GM19455 (cell line): Measurements from ENCODE around the gene IER5.
"Not testable (repeated sequence)": the region's sequence is repeated elsewhere in the genome, so short reads cannot be mapped to it uniquely, and the experiment has no call there.

Source experiments
- ATAC-seq: cut with Tn5 transposase; IDR thresholded peaks from one replicate; pipeline ENCODE4 v1.9.1; 2021; ENCODE audit not compliant: unreplicated experiment

Gene IER5

DNA sequence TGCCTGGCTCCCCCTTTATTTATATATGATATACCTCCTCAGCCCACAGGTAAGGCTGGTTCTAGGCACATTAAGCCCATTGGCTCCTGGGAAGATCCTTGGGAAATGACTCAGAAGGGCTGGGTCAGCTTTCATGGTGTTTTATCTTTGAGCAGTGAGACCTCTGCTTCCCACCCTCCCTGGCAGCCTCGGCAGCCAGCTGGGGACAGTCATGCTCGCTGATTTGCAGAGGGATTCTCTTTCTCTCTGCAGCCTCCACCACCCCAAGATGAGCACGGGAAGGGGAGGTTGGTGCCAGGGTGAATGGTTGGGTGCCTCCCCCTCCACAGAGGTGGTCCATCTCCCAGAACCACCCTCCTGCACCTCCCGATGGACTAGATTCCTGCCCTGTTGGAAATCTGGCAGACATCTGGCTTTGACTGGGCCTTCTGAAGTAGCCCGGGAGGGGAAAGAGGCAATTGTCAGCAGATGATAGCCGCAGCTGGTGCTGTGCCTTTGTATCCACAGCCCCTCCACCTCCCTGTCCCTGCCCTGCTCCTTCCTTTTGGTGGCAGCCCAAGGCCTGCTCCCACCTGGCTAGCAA, 24.6 kb downstream of the IER5 start:
- no peak for ATAC-seq

DNA sequence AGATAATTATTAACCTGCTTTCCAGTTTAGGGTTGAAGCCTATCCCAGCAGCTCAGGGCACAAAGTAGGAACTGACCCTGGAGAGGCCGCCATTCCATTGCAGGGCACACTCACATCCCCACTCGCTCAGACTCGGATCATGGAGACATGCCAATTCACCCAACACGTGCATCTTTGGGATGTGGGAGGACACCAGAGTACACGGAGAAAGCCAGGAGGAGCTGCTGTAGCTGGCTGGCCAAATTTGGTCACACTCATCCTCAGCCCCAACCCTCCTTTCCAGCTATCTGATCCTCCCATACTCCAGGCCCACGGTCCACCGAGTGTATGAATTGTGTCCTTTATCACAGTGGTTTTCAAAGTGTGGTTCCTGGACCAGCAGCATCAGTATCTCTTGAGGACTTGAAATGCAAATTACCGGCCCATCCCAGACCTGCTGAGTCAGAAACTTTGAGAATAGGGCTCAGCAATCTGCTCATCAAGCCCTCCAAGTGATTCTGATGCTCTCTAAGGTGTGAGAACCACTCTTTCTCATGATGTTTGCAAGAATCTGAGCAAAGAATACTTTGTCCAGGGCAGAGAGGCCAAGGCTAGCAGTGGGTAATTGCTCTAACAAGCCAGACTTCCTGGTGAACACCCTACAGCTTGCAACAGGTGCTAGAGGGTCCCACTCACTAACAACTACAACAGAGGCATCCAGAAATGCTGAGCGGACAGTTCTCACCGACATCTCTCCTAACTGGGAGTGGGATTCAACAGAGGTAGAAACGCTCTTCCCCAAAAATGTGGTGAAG, 26.3 kb downstream of the IER5 start:
- no peak for ATAC-seq

DNA sequence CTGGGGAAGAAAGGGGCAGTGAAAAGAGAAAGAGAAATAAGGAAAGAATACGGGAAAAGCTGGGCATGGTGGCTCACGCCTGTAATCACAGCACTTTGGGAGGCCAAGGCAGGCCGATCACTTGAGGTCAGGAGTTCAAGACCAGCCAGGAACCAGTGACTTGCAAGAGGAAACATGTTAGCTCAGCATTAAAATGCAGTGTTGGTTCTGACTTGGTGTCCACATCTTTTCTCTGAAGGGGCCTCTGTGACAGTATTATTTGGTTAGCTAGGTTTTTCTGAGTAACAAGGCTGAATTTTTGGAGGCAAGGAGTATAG, 26.8 kb downstream of the IER5 start:
- no peak for ATAC-seq

DNA sequence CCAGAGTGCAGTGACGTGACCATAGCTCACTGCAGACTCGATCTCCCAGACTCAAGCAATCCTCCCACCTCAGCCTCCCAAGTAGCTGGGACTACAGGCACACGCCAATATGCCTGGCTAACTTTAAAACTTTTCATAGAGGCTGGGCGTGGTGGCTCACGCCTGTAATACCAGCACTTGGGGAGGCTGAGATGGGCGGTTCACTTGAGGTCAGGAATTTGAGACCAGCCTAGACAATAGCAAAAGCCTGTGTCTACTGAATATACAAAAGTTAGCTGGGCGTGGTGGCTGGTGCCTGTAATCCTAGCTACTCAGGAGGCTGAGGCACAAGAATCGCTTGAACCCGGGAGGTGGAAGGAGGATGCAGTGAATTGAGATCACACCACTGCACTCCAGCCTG, 27.5 kb downstream of the IER5 start:
- not testable (repeated sequence) for ATAC-seq

DNA sequence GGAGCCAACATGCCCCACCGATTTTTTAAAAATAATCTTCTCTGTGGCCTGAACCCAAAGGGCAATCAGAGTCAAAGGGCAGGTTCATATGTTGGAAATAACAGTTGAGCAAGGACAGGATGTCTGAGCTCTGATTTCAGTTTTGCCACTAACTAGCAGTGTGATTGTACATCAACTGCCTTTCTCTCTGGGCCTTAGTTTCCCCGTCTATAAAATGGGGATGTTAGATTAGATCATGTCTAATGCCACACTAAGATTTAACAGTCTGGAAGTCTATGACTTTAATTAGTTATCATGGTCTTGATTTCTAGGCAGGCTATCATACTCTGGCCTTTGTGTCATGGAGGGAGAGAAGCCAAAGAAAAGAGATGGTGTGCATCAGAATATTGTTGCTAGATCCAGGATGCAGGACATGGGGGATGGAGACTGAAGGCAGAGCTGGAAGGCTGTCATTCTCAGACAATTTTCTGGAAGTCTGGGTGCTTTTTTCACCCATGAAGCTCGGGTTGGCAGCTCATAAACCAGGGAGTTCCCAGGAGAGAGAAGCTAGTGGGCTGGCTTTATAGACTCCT, 28.4 kb downstream of the IER5 start:
- ATAC-seq = no peak

DNA sequence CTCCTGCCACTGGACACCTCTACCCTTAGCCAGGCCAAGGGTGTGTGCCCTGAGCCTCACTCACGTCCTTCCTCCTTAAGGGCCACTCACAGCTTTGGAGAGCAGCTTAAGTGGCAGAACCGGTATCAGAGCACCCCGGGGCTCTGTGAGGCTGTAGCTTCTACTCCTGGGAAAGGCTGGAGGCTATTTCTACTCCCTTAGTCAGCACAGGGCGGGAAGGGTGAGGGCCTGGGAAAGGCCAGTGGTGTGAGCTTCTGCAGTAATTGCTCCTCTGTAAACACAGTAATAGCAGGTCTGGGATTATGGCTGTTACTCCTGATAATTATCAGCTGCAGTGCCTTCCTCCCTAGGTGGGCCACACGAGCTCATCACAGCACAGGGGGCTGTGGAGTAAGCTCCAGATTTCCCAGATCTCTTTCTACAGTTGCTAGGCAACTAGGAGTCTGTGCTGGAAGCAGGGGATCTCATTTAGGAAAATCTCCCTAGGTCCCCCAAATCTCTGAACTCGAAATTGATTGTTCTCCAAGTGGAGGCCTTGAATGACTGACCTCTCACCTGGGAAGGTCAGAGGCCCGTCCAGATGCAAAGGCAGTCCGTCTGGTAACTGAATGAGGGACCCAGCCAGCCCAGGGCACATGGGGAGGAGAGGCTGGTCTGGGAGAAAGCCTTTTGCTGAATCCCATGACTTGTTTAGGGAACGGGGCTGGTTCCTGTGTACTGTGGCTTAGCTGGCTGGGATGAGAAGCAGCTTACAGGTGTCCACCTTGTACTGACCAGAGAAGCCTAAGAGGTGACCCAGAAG, 29.3 kb downstream of the IER5 start:
- ATAC-seq = no peak

DNA sequence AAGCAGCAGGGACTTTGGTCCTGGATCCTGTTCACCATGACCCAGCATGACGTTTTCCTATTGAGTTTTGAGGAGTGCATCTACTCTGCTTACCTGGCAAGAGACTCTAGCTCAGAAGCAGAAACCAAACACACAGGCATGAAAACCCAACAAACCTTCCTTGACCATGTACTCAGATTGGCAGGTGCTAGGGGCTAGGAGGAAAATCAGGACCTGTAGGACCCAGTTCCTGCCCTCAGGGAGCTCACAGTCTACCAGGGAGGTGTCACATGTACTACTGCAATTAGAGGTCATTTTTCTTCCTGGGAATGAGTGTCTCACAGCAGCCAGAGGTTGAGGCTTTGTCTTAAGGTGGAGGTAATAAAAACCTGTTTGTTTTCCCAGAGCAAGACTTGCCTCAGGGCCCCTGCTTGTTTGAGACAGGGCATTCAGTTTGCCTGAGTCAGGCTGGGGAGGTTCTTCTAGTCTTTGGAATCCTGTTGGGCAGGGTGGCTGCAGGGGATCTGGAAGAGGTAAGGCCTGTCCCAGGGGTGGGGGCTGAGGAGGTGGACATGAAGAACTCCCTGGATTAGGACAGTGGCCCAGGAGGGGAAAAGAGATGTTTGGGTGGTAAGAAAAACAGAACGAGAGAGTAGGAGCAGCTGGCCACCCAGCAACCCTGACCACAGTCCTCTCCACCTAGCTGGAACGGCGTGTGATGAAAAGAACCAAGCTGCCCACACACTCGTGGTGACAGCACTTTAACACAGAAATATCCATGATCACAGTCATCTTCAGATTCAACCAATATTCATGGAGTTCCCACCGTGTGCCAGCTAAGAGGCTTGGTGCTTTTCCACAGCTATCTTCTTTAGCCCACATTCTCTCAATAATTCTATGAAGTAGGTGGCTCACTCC, 30.8 kb downstream of the IER5 start:
- ATAC-seq = no peak

DNA sequence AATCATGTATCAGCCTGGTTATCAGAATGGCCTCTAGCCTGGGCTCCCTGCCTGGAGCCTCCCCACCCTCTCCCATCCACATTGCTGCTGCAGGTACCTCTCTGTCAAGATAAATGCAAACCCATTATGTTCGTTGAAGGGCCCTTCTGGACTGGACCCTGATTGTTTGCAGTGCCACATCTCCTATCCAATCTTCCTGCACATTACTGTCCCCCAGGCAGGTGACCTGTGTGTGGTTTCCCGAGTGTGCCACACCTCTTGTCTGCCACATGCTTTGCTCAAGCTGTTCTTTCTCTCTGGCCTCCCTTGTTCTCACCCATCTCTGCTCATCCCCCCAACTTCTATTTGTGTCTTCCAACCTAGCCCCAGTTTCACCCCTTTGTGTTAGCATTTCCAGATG, 32.4 kb downstream of the IER5 start:
- no peak for ATAC-seq

DNA sequence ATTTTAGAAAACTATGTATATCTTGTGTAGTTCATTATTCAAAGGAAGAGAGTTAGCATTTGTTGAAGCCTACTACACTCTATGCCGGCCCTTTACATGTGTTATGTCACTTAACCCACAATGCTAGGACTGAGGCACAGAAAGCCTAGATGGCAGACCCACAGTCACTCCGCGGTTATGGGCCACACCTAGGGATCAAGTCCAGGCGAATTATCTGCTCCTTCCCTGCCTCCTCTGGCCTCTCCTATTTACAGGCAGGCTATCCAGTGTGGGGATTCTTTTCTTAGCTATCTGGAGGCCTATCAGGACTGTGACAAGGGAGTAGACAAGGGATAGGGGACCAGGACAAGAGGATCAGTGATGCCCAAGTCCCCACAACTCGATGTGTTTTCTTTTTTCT, 33.0 kb downstream of the IER5 start:
- no peak for ATAC-seq

DNA sequence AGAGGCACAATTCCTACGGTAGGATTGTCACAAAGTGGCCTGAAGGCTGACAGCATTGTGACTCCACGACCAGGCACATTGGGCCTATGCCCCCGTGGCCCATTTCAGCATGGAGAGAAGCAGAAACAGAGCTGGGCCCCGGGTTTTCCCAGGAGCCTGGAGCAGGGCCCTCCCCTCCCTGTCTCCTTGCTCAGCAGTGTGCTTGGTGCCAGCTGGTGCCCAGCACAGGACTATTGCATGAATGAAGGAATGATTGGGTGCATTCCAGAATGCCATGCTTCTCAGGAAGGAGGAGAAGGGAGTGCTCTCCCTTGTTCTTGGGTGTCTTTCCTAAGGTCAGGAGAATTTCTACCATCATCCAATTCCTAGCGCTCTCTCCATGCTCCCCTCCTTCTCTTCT, 33.7 kb downstream of the IER5 start:
- no peak for ATAC-seq

DNA sequence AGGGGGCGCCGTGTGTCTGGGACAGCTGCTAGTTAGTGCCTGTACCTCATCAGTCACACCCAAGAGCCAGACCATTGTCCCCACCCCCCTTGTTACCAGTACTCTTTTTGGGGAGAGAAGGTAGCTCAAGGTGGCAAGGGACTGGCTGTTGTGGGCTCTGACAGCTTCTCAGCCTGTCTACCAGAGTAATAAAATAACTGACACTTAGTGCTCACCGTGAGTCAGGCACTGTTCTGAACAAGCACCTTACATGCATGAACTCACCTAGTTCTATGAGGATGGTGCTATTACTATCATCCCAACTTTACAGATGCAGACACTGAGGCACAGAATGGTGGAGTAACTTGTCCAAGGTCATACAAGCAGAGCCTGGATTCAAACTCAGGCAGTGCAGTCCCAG, 34.7 kb downstream of the IER5 start:
- no peak for ATAC-seq

DNA sequence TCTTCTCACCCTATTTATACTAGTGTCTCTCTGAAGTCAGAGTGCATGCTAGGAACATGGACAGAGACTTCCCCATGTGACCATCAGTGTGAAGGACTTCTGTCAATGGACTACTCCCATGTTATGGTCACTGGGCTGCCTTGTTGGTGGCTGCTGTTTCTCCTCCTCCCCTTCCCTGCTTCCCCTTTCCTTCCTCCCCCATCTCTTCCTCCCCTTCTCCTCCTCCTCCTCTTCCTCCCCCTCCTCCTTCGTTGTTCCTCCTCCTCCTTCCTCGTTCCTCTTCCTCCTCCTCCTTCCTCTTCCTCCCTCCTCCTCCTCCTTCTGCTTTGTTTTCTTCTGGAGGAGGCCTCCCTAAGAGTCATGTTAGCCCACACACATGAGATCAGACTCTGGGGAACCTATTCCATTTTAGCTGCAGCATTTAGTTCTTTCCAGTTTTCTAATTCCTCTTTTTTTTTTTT, 35.8 kb downstream of the IER5 start:
- ATAC-seq = no peak

DNA sequence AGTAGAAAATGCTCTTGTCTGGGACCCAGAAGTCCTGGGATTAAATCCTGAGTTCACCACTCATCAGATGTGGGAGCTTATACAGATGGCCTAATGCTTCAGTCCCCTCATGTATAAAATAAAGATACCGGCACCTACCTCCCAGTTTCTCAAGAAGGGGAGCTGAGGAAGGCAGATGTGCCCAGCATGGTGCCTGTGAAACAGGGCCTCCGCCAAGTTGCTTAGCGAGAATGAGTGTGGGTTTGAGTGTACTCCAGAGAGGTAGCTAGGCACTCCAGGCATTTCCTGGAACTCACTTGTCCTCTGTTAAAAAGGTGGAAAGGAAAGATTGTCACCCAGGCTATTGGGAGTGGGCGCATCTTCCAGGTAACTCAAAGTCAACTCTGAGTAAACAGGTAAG, 37.8 kb downstream of the IER5 start:
- ATAC-seq = no peak

DNA sequence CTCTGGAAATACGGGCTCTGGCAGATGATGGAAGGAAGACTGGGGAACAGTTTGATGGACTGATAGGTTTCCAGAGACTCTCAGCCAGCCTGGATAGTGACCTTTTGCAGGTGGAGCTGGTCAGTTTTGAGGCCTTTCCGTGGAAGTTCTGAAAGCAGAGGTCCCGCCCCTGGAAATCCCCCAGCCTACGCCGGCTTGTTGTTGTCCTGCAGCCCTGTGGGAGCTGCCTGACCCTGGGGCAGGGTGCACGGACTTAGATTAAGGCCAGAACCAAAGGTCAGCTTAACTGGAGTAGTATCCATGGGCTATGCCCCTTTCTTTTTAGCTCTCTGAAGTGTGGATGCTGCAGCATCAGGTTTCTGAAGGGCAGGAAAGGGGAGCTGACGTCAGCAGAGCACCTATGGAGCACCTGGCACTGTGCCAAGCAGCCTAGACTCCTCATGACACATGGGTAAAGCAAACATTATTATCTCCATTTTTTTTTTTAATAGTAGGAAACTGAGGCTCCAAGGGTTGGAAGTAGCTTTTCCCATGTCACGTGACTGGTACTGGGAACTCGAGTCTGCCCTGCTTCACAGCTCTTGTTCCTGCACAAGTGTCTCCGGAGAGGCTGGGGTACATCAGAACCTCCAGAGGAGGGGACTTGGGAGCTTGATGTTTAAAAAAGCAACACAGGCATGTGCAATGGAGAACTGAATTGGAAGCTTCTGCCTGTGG, 38.5 kb downstream of the IER5 start:
- no peak for ATAC-seq

DNA sequence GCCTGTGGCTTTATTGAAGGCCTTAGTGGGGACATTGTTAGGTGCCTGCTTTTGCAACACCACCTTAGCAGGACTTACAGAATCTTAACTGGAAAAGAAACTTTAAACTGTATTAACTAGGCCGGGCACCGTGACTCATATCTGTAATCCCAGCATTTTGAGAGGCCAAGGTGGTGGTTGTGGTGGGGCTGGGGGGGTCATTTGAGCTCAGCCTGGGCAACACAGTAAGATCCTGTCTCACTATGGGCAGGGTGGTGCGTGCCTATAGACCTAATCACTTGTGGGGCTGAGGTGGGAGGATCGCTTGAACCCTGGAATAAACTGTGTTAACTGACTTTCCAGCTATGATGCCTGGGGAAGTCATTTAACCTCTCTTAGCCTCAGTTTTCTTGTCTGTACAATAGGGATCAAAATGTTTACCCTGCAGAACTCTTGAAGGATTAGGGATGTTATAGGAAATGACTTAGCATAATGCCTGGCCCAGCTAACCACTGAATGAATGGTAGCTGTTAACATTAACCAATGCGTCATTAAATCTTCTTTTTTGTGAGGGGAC, 39.5 kb downstream of the IER5 start:
- no peak for ATAC-seq

DNA sequence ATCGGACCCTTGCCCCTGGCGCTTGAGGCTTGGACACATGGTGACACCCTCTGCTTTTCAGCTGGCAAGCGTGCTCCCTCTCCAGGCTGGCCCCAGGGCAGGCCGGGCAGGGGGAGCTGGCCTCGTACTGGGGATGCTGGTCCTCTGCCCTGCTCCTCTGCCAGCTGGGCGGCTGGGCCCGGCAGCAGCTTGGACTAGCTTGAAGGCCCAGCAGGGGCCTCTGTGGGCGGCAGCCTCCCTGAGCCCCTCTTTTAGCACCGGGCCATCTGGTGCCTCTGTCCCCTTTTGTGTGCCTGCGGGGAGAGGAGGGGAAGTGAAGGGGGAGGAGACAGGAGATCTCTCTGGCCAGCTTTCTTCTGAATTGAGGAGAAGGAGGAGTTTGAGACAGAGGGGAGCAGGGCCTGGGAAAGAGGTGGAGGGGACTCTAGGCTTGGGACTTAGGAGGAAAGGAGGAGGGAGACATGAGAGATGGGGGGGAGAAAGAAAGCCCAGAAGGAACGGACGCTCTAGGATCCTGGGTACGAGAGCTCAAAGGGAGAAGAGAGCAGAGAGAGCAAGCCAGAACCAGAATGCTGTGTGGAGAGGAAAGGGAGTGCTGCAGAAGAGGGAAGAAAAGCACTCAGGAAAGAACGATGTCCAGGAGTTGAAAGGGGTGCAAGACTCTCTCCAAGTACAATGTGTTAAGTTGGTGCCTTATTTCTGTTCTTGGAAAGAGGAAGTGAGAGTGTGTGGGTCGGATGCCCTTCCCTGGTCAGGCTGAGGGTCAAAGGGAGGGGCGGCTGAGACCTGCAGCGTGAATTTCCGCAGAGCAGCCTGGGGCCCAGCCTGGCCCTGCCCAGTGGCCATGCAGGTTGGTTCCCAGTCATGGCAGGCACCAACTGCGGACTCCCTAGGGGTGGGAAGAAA, 40.3 kb downstream of the IER5 start:
- peak; percentile 47 for ATAC-seq

DNA sequence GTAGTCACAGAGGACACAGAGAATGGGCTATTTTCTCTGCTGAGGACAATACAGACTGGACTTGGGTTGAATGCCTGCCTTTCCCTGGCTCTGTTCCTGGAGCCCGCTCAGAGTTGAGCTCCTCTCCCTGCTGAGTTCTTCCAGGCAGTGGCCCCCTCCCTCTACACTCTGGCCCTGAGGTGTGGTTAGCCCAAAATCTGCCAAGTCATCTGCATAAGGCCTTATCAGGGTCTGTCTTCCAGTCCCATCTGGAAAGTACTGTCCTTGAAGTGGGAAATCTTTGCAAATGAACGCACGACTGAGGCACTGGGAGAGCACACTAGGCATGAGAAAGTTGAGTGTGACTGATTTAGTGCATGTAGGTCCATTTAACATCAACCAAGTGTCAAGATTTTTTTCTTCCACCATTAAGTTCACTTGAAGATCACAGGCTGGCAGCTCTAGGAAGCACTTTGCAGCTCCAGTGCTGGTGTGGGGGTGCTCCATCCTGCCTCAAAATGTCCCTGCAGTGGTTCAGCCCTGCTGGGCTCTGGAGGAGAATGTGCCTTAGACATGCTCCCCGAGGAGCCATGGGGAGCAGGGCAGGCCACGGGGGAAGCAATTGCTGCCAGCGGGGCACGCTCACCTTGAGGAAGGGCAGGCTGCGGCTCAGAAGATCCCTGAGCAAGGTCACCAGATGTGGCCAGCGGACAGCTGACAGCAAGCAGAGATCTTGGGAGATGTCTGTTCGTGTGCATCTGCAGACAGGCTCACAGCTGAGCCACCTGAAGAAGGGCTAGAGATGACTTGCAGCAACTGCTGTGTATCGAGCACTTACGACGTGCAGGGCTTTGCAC, 41.5 kb downstream of the IER5 start:
- ATAC-seq = no peak
